LNCaP clone FGC (cell line): ENCODE results near the gene DCUN1D2.

Source experiments
- DNase-seq: peaks from one replicate; pipeline ENCODE4 v3.0.0-alpha.2; 2011; ENCODE audit warnings: low read depth
- H3K4me3 ChIP-seq: 2 replicates; pipeline ENCODE4 v1.5.1; 2011; ENCODE audit warnings: mild to moderate bottlenecking, low read depth, low read length, control low read depth
- CTCF ChIP-seq: IDR thresholded peaks from 2 replicates; pipeline ENCODE4 v1.5.1; 2012; ENCODE audit warnings: mild to moderate bottlenecking; ENCODE audit not compliant: control insufficient read depth, insufficient read depth; ENCODE audit errors: extremely low read depth

Gene DCUN1D2

GRCh38 chr13:113499936-113500335 lies 9.4 kb upstream of the DCUN1D2 start:
- DNase-seq: no peak
- no peak overlapping the region for H3K4me3 ChIP-seq
- TF ChIP-seq CTCF: no peak

GRCh38 chr13:113498905-113499304 lies 8.4 kb upstream of the DCUN1D2 start:
- no peak overlapping the region for H3K4me3 ChIP-seq
- DNase-seq: no peak
- no peak for TF ChIP-seq CTCF

GRCh38 chr13:113497217-113497616 lies 6.7 kb upstream of the DCUN1D2 start:
- no peak overlapping the region for H3K4me3 ChIP-seq
- no peak for TF ChIP-seq CTCF
- no peak for DNase-seq

- TF ChIP-seq CTCF: no peak
- DNase-seq: no peak
- no peak overlapping the region for H3K4me3 ChIP-seq
Measured at GRCh38 chr13:113495494-113496210, 5.1 kb upstream of the DCUN1D2 start.

GRCh38 chr13:113493315-113493951 lies 2.9 kb upstream of the DCUN1D2 start:
- peak overlapping the region; percentile 45 for H3K4me3 ChIP-seq
- TF ChIP-seq CTCF: no peak
- DNase-seq: peak; percentile 92

- no peak for DNase-seq
- TF ChIP-seq CTCF: no peak
- H3K4me3 ChIP-seq: peak overlapping the region; percentile 82
Measured at GRCh38 chr13:113491982-113492381, 1.5 kb upstream of the DCUN1D2 start.

- TF ChIP-seq CTCF: no peak
- H3K4me3 ChIP-seq: peak overlapping the region; percentile 82
- no peak for DNase-seq
Measured at GRCh38 chr13:113491418-113491883, 940 bp upstream of the DCUN1D2 start.
